Dermis blood vessel endothelial cell (primary cell): Measurements from ENCODE around the gene ANGPTL4. TPM values are rescaled to one million over a fixed set of nuclear protein-coding genes. Genes with fewer than 3 reads are reported as not detected.
"Not testable (repeated sequence)": the region's sequence is repeated elsewhere in the genome, so short reads cannot be mapped to it uniquely, and the experiment has no call there.

ENCODE experiments used
- DNase-seq: peaks from one replicate; pipeline ENCODE4 v3.0.0; 2010
- total RNA-seq: library from RNA; depleted of rRNA; stranded (reverse); fragments of >200 nt; gene quantifications from 2 replicates; pipeline ENCODE4 v1.2.3, GENCODE V29; 2014

The ANGPTL4 gene
- total RNA-seq, 1 donor from 2014 or later, result 8.7 TPM

GRCh38 chr19:8361921-8362793 lies 1.8 kb upstream of the ANGPTL4 start:
- DNase-seq, result peak; percentile 99

DNA sequence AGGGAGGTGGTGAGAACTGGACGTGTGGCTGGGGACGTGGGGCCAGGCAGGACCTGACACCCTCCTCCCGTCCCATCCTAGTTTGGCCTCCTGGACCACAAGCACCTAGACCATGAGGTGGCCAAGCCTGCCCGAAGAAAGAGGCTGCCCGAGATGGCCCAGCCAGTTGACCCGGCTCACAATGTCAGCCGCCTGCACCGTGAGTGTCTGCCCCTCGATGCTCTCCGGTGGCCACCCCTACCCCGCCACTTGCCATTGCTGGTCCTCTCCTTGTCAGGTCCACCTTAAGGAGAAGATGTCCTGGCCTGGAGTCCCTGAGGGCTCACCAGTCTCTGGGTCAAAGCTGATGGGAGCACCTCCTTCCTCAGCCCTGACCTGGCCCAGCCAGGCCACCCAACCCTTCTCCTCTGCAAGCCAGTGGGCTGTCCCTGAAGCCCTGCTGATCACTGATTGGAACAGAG lies 2.2 kb downstream of the ANGPTL4 start:
- DNase-seq, result peak; percentile 12

DNA sequence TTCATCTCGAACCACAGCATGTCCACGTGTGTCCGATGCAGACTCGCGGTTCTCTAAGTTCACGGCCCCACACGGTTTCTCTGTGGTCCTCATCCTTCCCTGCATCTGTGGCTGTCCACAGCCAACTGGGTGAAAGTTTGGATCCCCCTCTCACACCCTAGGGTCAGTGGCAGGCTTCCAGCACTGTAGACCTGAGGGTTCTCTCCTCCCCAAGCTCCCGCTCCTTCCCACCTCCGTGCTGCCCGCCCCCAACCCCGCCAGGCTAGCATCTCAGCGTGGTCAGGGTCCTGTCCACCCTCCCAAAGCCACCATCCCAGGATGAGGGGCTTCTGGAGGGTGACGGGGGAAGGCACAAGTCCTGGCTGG lies 3.0 kb downstream of the ANGPTL4 start:
- DNase-seq, result peak; percentile 32

- peak; percentile 85 for DNase-seq
Measured at GRCh38 chr19:8367327-8368001, 3.5 kb downstream of the ANGPTL4 start.

- DNase-seq, result no peak
Measured at GRCh38 chr19:8370176-8371010, 6.4 kb downstream of the ANGPTL4 start.

DNA sequence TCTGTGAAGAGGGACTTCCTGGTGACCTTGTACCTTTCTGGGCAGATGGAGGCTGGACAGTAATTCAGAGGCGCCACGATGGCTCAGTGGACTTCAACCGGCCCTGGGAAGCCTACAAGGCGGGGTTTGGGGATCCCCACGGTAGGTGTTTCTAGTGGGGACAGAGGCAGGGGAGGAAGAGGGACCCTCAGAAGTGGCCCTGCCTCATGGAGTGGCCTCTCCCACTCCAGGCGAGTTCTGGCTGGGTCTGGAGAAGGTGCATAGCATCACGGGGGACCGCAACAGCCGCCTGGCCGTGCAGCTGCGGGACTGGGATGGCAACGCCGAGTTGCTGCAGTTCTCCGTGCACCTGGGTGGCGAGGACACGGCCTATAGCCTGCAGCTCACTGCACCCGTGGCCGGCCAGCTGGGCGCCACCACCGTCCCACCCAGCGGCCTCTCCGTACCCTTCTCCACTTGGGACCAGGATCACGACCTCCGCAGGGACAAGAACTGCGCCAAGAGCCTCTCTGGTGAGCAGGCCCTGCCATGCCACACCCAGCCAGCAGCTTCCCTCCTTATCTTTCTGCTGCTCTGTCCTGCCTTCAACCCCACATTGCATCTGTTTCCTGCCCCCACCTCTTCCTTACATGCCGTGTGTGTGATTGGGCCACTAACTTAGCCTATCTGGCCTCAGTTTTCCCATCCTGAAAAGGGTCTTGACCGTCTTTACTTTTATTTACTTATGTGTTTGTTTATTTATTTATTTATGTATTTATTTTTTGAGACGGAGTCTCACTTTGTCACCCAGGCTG lies 7.3 kb downstream of the ANGPTL4 start:
- peak; percentile 7 for DNase-seq

DNA sequence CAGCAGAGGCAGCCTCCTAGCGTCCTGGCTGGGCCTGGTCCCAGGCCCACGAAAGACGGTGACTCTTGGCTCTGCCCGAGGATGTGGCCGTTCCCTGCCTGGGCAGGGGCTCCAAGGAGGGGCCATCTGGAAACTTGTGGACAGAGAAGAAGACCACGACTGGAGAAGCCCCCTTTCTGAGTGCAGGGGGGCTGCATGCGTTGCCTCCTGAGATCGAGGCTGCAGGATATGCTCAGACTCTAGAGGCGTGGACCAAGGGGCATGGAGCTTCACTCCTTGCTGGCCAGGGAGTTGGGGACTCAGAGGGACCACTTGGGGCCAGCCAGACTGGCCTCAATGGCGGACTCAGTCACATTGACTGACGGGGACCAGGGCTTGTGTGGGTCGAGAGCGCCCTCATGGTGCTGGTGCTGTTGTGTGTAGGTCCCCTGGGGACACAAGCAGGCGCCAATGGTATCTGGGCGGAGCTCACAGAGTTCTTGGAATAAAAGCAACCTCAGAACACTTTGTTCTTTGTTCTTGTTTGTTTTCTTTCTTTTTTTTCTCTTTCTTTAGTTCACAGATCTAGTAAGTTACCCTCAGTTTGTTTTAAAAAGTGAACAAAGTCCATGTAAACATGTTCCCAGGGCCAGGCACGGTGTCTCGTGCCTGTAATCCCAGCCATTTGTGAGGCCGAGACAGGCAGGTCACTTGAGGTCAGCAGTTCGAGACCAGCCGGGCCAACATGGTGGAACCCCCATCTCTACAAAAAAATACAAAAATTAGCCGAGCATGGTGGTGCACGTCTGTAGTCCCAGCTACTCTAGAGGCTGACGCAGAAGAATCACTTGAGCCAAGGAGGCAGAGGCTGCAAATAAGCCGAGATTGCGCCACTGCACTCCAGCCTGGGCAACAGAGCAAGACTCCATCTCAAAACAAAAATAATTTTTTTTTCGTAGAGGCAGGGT lies 10.2 kb downstream of the ANGPTL4 start:
- DNase-seq, result no peak

GRCh38 chr19:8375766-8376165 lies 11.8 kb downstream of the ANGPTL4 start:
- not testable (repeated sequence) for DNase-seq

GRCh38 chr19:8376373-8376974 lies 12.5 kb downstream of the ANGPTL4 start:
- not testable (repeated sequence) for DNase-seq

GRCh38 chr19:8377598-8377997 lies 13.6 kb downstream of the ANGPTL4 start:
- no peak for DNase-seq

DNA sequence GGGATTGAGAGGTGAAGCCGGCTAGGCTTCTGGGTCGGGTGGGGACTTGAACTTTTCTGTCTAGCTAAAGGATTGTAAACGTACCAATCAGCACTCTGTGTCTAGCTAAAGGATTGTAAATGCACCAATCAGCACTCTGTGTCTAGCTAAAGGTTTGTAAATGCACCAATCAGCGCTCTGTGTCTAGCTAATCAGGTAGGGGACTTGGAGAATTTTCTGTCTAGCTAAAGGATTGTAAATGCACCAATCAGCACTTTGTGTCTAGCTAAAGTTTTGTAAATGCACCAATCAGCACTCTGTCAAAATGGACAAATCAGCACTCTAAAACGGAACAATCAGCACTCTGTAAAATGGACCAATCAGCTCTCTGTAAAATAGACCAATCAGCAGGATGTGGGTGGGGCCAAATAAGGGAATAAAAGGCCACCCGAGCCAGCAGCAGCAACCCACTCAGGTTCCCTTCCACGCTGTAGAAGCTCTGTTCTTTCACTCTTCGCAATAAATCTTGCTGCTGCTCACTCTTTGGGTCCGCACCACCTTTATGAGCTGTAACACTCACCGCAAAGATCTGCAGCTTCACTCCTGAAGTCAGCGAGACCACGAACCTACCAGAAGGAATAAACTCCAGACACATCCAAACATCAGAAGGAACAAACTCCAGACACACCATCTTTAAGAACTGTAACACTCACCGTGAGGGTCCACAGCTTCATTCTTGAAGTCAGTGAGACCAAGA lies 15.4 kb downstream of the ANGPTL4 start:
- not testable (repeated sequence) for DNase-seq

- DNase-seq, result not testable (repeated sequence)
Measured at GRCh38 chr19:8384569-8384968, 20.6 kb downstream of the ANGPTL4 start.

DNA sequence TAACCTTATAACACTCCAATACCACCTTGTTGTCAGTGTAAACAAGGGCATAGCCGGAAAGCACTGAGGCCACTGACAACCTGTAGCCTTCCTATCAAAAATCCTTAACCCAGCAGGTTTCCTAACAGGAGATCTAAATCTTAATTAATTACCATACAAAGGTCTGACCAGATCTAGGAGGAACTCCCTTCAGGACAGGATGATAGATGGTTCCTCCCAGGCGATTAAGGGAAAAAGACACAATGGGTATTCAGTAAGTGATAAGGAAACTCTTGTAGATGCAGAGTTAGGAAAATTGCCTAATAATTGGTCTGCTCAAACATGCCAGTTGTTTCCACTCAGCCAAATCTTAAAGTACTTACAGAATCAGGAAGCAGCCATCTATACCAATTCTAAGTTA lies 21.1 kb downstream of the ANGPTL4 start:
- DNase-seq, result not testable (repeated sequence)

- DNase-seq, result not testable (repeated sequence)
Measured at GRCh38 chr19:8385566-8385965, 21.6 kb downstream of the ANGPTL4 start.

DNA sequence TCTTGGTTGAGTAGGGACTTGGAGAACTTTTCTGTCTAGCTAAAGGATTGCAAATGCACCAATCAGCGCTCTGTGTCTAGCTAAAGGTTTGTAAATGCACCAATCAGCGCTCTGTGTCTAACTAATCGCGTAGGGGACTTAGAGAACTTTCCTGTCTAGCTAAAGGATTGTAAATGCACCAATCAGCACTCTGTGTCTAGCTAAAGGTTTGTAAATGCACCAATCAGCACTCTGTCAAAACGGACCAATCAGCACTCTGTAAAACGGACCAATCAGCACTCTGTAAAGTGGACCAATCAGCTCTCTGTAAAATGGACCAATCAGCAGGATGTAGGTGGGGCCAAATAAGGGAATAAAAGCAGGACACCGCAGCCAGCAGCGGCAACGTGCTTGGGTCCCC lies 22.5 kb downstream of the ANGPTL4 start:
- not testable (repeated sequence) for DNase-seq

DNA sequence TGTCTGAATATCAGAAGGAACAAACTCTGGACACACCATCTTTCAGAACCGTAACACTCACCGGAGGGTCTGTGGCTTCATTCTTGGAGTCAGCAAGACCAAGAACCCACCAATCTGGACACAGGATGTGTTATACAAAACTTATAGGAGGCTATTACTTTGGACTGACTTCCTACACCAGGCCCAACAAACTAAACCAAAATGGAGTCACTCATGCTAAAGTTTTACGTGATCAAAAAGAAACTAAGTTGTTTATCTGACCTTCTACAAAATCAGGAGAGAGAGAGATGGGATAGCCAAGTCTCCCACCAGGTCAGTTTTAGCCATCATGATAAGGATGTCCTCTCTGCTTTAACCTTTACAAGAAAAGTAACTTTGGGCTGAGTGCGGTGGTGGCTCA lies 23.0 kb downstream of the ANGPTL4 start:
- no peak for DNase-seq

DNA sequence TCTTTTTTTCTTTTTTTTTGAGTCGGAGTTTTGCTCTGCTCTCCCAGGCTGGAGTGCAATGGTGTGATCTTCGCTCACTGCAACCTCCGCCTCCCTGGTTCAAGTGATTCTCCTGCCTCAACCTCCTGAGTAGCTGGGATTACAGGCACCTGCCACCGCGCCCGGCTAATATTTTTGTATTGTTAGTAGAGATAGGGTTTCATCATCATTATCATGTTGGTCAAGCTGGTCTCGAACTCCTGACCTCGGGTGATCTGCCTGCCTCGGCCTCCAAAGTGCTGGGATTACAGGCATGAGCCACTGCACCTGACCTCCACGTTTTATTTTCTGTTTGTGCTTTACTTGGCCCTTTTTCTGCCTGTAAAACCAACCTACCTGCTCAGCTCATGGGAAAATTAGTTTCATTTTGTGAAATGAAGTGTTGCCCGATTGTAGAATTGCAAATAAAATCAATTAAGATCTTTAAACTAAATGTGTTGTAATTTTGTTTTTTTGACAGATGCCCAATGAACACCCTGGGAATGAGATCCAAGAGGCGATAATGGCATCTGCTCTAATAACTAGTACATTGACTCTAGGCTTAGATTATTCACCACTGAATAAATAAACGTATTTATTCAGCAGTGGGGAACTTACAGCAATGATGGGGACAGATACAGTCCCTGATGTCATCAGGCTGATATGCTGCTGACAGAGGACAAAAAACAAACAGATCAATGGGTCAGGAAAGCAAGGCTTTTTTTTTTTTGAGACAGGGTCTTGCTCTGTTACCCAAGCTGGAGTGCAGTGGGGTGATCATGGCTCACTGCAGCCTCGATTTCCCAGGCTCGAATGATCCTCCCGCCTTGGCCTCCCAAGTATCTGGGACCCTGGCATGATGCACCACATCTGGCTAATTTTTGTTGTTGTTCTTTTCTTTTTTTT lies 24.0 kb downstream of the ANGPTL4 start:
- DNase-seq, result no peak

- DNase-seq, result no peak
Measured at GRCh38 chr19:8388612-8388958, 24.6 kb downstream of the ANGPTL4 start.
